NCI-H1417 treated with DMSO at 0.1 percent for 48 hours (cell line): Measurements from ENCODE around the gene RIMBP2.

Experiments
- DNase-seq: peaks from one replicate; lab custom pipeline; 2025; lab: John Stamatoyannopoulos, UW

The RIMBP2 gene

GRCh38 chr12:130440411-130441080, 275.6 kb downstream of the RIMBP2 start:
- DNase-seq: no peak

GRCh38 chr12:130439250-130439649, 276.8 kb downstream of the RIMBP2 start:
- no peak for DNase-seq

- no peak for DNase-seq
These were observed 277.4 kb downstream of the RIMBP2 start for GRCh38 chr12:130438711-130439110.

- no peak for DNase-seq
These were observed 277.9 kb downstream of the RIMBP2 start for GRCh38 chr12:130438243-130438620.

GRCh38 chr12:130437555-130438242, 278.4 kb downstream of the RIMBP2 start:
- DNase-seq: no peak

- DNase-seq: no peak
These were observed 279.2 kb downstream of the RIMBP2 start for GRCh38 chr12:130436741-130437501.

- DNase-seq: no peak
These were observed 280.3 kb downstream of the RIMBP2 start for GRCh38 chr12:130435826-130436225.

GRCh38 chr12:130435331-130435730, 280.8 kb downstream of the RIMBP2 start:
- no peak for DNase-seq

- no peak for DNase-seq
These were observed 281.5 kb downstream of the RIMBP2 start for GRCh38 chr12:130434560-130434959.

- no peak for DNase-seq
These were observed 282.3 kb downstream of the RIMBP2 start for GRCh38 chr12:130433834-130434233.

- no peak for DNase-seq
These were observed 282.7 kb downstream of the RIMBP2 start for GRCh38 chr12:130433411-130433810.

GRCh38 chr12:130431176-130431575, 284.9 kb downstream of the RIMBP2 start:
- DNase-seq: no peak

GRCh38 chr12:130429656-130430505, 286.2 kb downstream of the RIMBP2 start:
- no peak for DNase-seq

- no peak for DNase-seq
These were observed 288.0 kb downstream of the RIMBP2 start for GRCh38 chr12:130428116-130428515.

GRCh38 chr12:130427381-130427887, 288.7 kb downstream of the RIMBP2 start:
- DNase-seq: no peak

GRCh38 chr12:130425698-130426245, 290.3 kb downstream of the RIMBP2 start:
- DNase-seq: no peak

- DNase-seq: no peak
These were observed 291.0 kb downstream of the RIMBP2 start for GRCh38 chr12:130424858-130425697.

- no peak for DNase-seq
These were observed 291.9 kb downstream of the RIMBP2 start for GRCh38 chr12:130423991-130424857.

- DNase-seq: no peak
These were observed 293.0 kb downstream of the RIMBP2 start for GRCh38 chr12:130423136-130423535.

- DNase-seq: no peak
These were observed 293.4 kb downstream of the RIMBP2 start for GRCh38 chr12:130422676-130423075.
